HL-60 (cell line): ENCODE measurements around the gene SPHK1.
A peak's percentile ranks its signal among the peaks of the same experiment; 100 is the strongest.

Experiments
- DNase-seq, 2 experiments: peaks; one replicate each; pipeline ENCODE4 v3.0.0-alpha.2; 2010 to 2020; ENCODE audit warnings: low read depth in 1 of 2, low spot score in 1 of 2
- H3K27ac ChIP-seq: fragments of 250-450 bp; sonication (Bioruptor Pico); replicated peaks from 2 replicates; pipeline ENCODE4 v1.5.1; 2020; ENCODE audit warnings: mild to moderate bottlenecking, moderate library complexity
- H3K27me3 ChIP-seq: fragments of 250-450 bp; sonication (Bioruptor Pico); 2 replicates; pipeline ENCODE4 v1.5.1; 2021; ENCODE audit warnings: mild to moderate bottlenecking, moderate library complexity; ENCODE audit not compliant: insufficient read depth, poor library complexity, severe bottlenecking
- H3K4me3 ChIP-seq: replicated peaks from 2 replicates; pipeline ENCODE4 v1.5.1; 2011; ENCODE audit warnings: mild to moderate bottlenecking, control low read depth, low read length; ENCODE audit not compliant: insufficient read depth
- GABPA ChIP-seq: IDR thresholded peaks from 2 replicates; pipeline ENCODE4 v1.6.1; 2012; ENCODE audit warnings: low read depth
- POLR2AphosphoS5 ChIP-seq: IDR thresholded peaks from 2 replicates; pipeline ENCODE4 v1.6.1; 2012; ENCODE audit warnings: low read depth
- REST ChIP-seq: IDR thresholded peaks from 2 replicates; pipeline ENCODE4 v1.6.1; 2012; ENCODE audit warnings: low read depth; ENCODE audit not compliant: insufficient replicate concordance
- SPI1 ChIP-seq: IDR thresholded peaks from 2 replicates; pipeline ENCODE4 v1.6.1; 2012; ENCODE audit warnings: low read depth, mild to moderate bottlenecking, borderline replicate concordance
- TF ChIP-seq, protein P1 (sequence below): IDR thresholded peaks from one replicate; pipeline ENCODE4 v1.5.1; 2011; ENCODE audit warnings: low read length, control low read depth, inconsistent platforms; ENCODE audit not compliant: insufficient read depth

SPHK1 gene

DNA sequence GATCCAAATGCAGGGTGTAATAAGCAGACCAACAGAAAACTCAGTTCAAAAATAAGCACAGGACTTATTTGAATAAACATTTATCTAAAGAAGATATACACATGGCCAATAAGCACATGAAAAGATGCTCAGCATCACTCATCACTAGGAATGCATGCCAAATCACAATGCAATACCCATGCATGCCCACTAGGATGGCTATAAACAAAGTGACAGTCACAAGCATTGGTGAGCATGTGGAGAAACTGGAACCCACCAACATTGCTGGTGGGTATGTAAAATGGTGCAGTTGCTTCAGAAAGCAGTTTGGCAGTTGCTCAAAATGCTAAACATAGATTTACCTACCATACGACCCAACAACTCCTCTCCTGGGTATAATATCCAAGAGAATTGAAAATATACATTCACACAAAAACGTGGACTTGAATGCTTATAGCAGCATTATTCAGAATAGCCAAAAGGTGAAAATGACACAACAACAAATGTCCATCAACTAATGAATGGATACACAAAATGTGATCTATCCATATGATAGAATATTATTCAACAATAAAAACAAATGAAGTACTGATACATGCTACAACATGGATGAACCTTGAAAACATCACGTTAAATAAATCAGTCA lies 48.4 kb downstream of the SPHK1 start:
- DNase-seq = no peak
- Histone ChIP-seq H3K4me3 (no peak overlapping the region), H3K27me3 (no peaks in the 10 kb centered on the region), H3K27ac (no peak overlapping the region; the same call in 1 of the 2 replicates)
- TF ChIP-seq POLR2AphosphoS5 (no peak), SPI1 (no peak), GABPA (no peak), REST (no peak)
- TF ChIP-seq, protein P1, sequence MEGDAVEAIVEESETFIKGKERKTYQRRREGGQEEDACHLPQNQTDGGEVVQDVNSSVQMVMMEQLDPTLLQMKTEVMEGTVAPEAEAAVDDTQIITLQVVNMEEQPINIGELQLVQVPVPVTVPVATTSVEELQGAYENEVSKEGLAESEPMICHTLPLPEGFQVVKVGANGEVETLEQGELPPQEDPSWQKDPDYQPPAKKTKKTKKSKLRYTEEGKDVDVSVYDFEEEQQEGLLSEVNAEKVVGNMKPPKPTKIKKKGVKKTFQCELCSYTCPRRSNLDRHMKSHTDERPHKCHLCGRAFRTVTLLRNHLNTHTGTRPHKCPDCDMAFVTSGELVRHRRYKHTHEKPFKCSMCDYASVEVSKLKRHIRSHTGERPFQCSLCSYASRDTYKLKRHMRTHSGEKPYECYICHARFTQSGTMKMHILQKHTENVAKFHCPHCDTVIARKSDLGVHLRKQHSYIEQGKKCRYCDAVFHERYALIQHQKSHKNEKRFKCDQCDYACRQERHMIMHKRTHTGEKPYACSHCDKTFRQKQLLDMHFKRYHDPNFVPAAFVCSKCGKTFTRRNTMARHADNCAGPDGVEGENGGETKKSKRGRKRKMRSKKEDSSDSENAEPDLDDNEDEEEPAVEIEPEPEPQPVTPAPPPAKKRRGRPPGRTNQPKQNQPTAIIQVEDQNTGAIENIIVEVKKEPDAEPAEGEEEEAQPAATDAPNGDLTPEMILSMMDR = peak; percentile 27

GRCh38 chr17:76433693-76434092 lies 49.3 kb downstream of the SPHK1 start:
- DNase-seq = no peak
- H3K27me3 ChIP-seq = no peaks in the 10 kb centered on the region
- H3K4me3 ChIP-seq = no peak overlapping the region
- no peak overlapping the region for H3K27ac ChIP-seq
- TF ChIP-seq REST = no peak
- TF ChIP-seq, protein P1 = no peak
- TF ChIP-seq GABPA = no peak
- TF ChIP-seq SPI1 = no peak

DNA sequence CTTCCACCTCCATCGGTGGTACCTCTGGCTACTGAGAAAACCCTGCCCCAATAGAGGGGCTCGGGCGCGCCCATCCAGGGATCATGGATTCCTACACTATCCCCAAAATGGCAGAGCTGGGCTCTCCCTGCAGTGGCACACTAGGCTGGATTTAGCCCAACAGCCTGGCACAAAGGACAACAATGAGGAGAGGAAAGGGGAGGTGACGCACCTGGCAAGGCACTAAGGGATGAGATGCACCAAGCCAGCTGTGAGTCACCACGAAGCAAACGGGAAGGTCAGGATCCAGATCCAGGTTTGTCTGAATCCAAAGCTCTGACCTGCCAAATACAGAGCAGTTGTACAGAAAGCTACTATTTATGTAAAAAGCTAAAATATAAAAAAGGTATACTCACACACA lies 50.5 kb downstream of the SPHK1 start:
- H3K27me3 ChIP-seq = no peaks in the 10 kb centered on the region
- DNase-seq = no peak
- no peak for TF ChIP-seq GABPA
- no peak overlapping the region for H3K4me3 ChIP-seq
- no peak overlapping the region for H3K27ac ChIP-seq

DNA sequence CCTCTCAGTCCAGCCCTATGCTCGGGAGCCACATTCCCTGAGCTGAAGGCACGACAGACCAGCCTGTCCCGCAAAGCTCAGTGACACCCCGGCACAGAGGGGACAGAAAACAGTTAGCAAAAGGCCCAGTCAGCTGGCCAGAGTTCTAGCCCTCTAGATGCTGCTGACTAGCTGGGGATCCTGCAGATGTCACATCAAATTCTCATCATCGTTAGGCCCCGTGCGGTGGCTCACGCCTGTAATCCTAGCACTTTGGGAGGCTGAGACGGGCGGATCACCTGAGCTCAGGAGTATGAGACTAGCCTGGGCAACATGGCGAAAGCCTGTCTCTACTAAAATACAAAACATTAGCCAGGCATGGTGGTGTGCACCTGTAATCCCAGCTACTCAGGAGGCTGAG lies 51.3 kb downstream of the SPHK1 start:
- no peak overlapping the region for H3K27ac ChIP-seq
- no peak for TF ChIP-seq GABPA
- TF ChIP-seq SPI1 = no peak
- TF ChIP-seq POLR2AphosphoS5 = no peak
- TF ChIP-seq, protein P1 = no peak
- TF ChIP-seq REST = no peak
- H3K27me3 ChIP-seq = no peaks in the 10 kb centered on the region
- no peak for DNase-seq
- H3K4me3 ChIP-seq = no peak overlapping the region
